Mammary epithelial cell (primary cell): ENCODE data around the gene SGK2.

ENCODE experiments used
- EZH2 ChIP-seq: IDR thresholded peaks from 2 replicates; pipeline ENCODE4 v1.6.1; 2012; ENCODE audit warnings: low read length, inconsistent platforms, borderline replicate concordance
- TF ChIP-seq, protein P1 (sequence below), 2 donors: IDR thresholded peaks in 1 of 2; conservative IDR thresholded peaks in 1 of 2; 2 replicates each; pipeline ENCODE4 v1.5.1; 2011 to 2012; ENCODE audit warnings: inconsistent platforms in 2 of 2, low read length in 2 of 2, mild to moderate bottlenecking in 2 of 2, control low read depth in 1 of 2, low read depth in 1 of 2; ENCODE audit not compliant: insufficient read depth in 1 of 2; ENCODE audit errors: extremely low read depth in 1 of 2

DNA sequence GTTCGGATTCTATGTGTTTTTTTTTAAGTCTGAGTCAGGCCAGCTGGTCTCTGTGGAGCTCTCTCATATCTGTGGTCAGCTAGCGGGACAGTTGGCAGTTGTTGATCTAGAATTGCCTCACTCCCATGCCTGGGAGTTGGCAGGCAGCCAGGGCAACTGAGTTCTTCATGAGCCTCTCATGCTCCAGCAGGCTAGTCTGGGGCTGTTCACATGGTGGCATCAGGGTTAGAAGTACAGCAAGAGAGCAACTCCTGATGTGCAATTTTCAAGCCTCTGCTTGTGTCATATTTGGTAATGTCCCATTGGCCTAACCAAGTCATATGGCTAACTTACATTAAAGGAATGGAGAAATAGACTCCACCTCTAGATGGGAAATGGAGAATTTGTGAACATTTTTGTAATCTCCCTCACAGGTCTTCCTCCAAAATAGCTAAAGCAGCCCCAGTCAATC is 25.2 kb downstream of the SGK2 start:
- TF ChIP-seq, protein P1, sequence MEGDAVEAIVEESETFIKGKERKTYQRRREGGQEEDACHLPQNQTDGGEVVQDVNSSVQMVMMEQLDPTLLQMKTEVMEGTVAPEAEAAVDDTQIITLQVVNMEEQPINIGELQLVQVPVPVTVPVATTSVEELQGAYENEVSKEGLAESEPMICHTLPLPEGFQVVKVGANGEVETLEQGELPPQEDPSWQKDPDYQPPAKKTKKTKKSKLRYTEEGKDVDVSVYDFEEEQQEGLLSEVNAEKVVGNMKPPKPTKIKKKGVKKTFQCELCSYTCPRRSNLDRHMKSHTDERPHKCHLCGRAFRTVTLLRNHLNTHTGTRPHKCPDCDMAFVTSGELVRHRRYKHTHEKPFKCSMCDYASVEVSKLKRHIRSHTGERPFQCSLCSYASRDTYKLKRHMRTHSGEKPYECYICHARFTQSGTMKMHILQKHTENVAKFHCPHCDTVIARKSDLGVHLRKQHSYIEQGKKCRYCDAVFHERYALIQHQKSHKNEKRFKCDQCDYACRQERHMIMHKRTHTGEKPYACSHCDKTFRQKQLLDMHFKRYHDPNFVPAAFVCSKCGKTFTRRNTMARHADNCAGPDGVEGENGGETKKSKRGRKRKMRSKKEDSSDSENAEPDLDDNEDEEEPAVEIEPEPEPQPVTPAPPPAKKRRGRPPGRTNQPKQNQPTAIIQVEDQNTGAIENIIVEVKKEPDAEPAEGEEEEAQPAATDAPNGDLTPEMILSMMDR (conservative IDR thresholded peaks at IDR 0.05 in 1 of 2, IDR thresholded peaks at IDR 0.05 in 1 of 2; ENCODE audit: extremely low read depth in 1 of 2, insufficient read depth in 1 of 2, low read depth in 1 of 2, low read length in 2 of 2) = no peak
- TF ChIP-seq EZH2 = no peak
